ENCODE results near the gene LAMA1. TPM values are rescaled to one million over a fixed set of nuclear protein-coding genes. Genes with fewer than 3 reads are reported as not detected.

LAMA1 gene
- total RNA-seq, 1 donor from 2014 or later: 75.0 TPM

- no peak for DNase-seq (ENCODE audit: extremely low spot score, unreplicated experiment)
- no peak overlapping the region for H3K4me3 Mint-ChIP-seq
- H3K4me1 Mint-ChIP-seq (ENCODE audit: unreplicated experiment): peaks cover 24% of the 10 kb centered on the region
- no peaks in the 10 kb centered on the region for H3K27me3 Mint-ChIP-seq
- no peaks in the 10 kb centered on the region for H3K9me3 Mint-ChIP-seq
- peaks cover 6% of the 10 kb centered on the region for H3K36me3 Mint-ChIP-seq
- TF ChIP-seq CTCF (conservative IDR thresholded peaks at IDR 0.05): no peak
- no peak overlapping the region for H3K27ac Mint-ChIP-seq
Measured at GRCh38 chr18:7071600-7071999, 46.0 kb downstream of the LAMA1 start.

- Mint-ChIP-seq H3K36me3 (no peaks in the 10 kb centered on the region), H3K27me3 (no peaks in the 10 kb centered on the region), H3K4me1 (ENCODE audit: unreplicated experiment) (peaks cover 29% of the 10 kb centered on the region), H3K9me3 (no peaks in the 10 kb centered on the region), H3K4me3 (no peak overlapping the region), H3K27ac (no peak overlapping the region)
- DNase-seq (ENCODE audit: extremely low spot score, unreplicated experiment): no peak
- TF ChIP-seq CTCF (conservative IDR thresholded peaks at IDR 0.05): no peak
Measured at GRCh38 chr18:7070466-7070865, 47.1 kb downstream of the LAMA1 start.

- H3K27ac Mint-ChIP-seq: peak overlapping the region; percentile 24
- TF ChIP-seq CTCF (conservative IDR thresholded peaks at IDR 0.05): no peak
- H3K27me3 Mint-ChIP-seq: no peaks in the 10 kb centered on the region
- H3K4me1 Mint-ChIP-seq (ENCODE audit: unreplicated experiment): peaks cover 36% of the 10 kb centered on the region
- no peak for DNase-seq (ENCODE audit: extremely low spot score, unreplicated experiment)
- H3K9me3 Mint-ChIP-seq: no peaks in the 10 kb centered on the region
- no peak overlapping the region for H3K4me3 Mint-ChIP-seq
- no peaks in the 10 kb centered on the region for H3K36me3 Mint-ChIP-seq
Measured at GRCh38 chr18:7068871-7069590, 48.6 kb downstream of the LAMA1 start.

GRCh38 chr18:7066965-7067555, 50.5 kb downstream of the LAMA1 start:
- DNase-seq (ENCODE audit: extremely low spot score, unreplicated experiment): no peak
- H3K4me3 Mint-ChIP-seq: no peak overlapping the region
- H3K27me3 Mint-ChIP-seq: no peaks in the 10 kb centered on the region
- H3K4me1 Mint-ChIP-seq (ENCODE audit: unreplicated experiment): peaks cover 45% of the 10 kb centered on the region
- no peak for TF ChIP-seq CTCF (conservative IDR thresholded peaks at IDR 0.05)
- no peaks in the 10 kb centered on the region for H3K36me3 Mint-ChIP-seq
- no peak overlapping the region for H3K27ac Mint-ChIP-seq
- H3K9me3 Mint-ChIP-seq: no peaks in the 10 kb centered on the region

- no peaks in the 10 kb centered on the region for H3K27me3 Mint-ChIP-seq
- H3K27ac Mint-ChIP-seq: peak overlapping the region; percentile 4
- TF ChIP-seq CTCF (conservative IDR thresholded peaks at IDR 0.05): no peak
- peaks cover 52% of the 10 kb centered on the region for H3K4me1 Mint-ChIP-seq (ENCODE audit: unreplicated experiment)
- no peaks in the 10 kb centered on the region for H3K9me3 Mint-ChIP-seq
- no peak for DNase-seq (ENCODE audit: extremely low spot score, unreplicated experiment)
- peaks cover 4% of the 10 kb centered on the region for H3K36me3 Mint-ChIP-seq
- no peak overlapping the region for H3K4me3 Mint-ChIP-seq
Measured at GRCh38 chr18:7065736-7066135, 51.9 kb downstream of the LAMA1 start.

All from type B pancreatic cell (in vitro differentiated cells).